ENCODE results near the gene CDH7.

The CDH7 gene

GRCh38 chr18:65876310-65876709 lies 125.5 kb downstream of the CDH7 start:
- no peak overlapping the region for H3K27ac ChIP-seq (ENCODE audit: low read length)
- no peak overlapping the region for H3K9ac ChIP-seq (ENCODE audit: low read length)
- H3K4me3 ChIP-seq (ENCODE audit: low read length): no peak overlapping the region
- no peaks in the 10 kb centered on the region for H4K20me1 ChIP-seq (ENCODE audit: insufficient read depth, low read length)
- H3K4me2 ChIP-seq (ENCODE audit: low read length): no peak overlapping the region
- H3K9me3 ChIP-seq (ENCODE audit: insufficient read depth, low read length): no peaks in the 10 kb centered on the region
- no peak overlapping the region for H2AFZ ChIP-seq (ENCODE audit: low read depth, low read length)
- no peaks in the 10 kb centered on the region for H3K36me3 ChIP-seq (replicated peaks; ENCODE audit: low read depth, low read length)
- no peaks in the 10 kb centered on the region for H3K27me3 ChIP-seq (ENCODE audit: low read depth, low read length)
- TF ChIP-seq EZH2phosphoT487 (IDR thresholded peaks at IDR 0.05; ENCODE audit: low read depth): no peak
- TF ChIP-seq CTCF (IDR thresholded peaks at IDR 0.05; ENCODE audit: low read depth, low read length): no peak
- H3K79me2 ChIP-seq (ENCODE audit: low read length): no peaks in the 10 kb centered on the region
- H3K4me1 ChIP-seq (ENCODE audit: low read length): no peaks in the 10 kb centered on the region

GRCh38 chr18:65897292-65897691 lies 146.5 kb downstream of the CDH7 start:
- Histone ChIP-seq H3K27ac (ENCODE audit: low read length) (no peak overlapping the region), H3K4me1 (ENCODE audit: low read length) (no peaks in the 10 kb centered on the region), H3K27me3 (ENCODE audit: low read depth, low read length) (no peaks in the 10 kb centered on the region), H4K20me1 (ENCODE audit: insufficient read depth, low read length) (no peaks in the 10 kb centered on the region), H3K9me3 (ENCODE audit: insufficient read depth, low read length) (no peaks in the 10 kb centered on the region), H2AFZ (ENCODE audit: low read depth, low read length) (no peak overlapping the region), H3K9ac (ENCODE audit: low read length) (no peak overlapping the region), H3K4me2 (ENCODE audit: low read length) (no peak overlapping the region), H3K36me3 (replicated peaks; ENCODE audit: low read depth, low read length) (no peaks in the 10 kb centered on the region), H3K4me3 (ENCODE audit: low read length) (no peak overlapping the region), H3K79me2 (ENCODE audit: low read length) (no peaks in the 10 kb centered on the region)
- TF ChIP-seq CTCF (IDR thresholded peaks at IDR 0.05; ENCODE audit: low read depth, low read length) (no peak), EZH2phosphoT487 (IDR thresholded peaks at IDR 0.05; ENCODE audit: low read depth) (no peak)

GRCh38 chr18:65901522-65901921 lies 150.7 kb downstream of the CDH7 start:
- Histone ChIP-seq H3K9me3 (ENCODE audit: insufficient read depth, low read length) (no peaks in the 10 kb centered on the region), H2AFZ (ENCODE audit: low read depth, low read length) (no peak overlapping the region), H3K27ac (ENCODE audit: low read length) (no peak overlapping the region), H3K4me1 (ENCODE audit: low read length) (peaks cover 2% of the 10 kb centered on the region; the same call in 1 of the 2 replicates), H3K9ac (ENCODE audit: low read length) (no peak overlapping the region), H3K27me3 (ENCODE audit: low read depth, low read length) (no peaks in the 10 kb centered on the region), H3K4me2 (ENCODE audit: low read length) (no peak overlapping the region), H3K79me2 (ENCODE audit: low read length) (no peaks in the 10 kb centered on the region), H3K36me3 (replicated peaks; ENCODE audit: low read depth, low read length) (no peaks in the 10 kb centered on the region), H4K20me1 (ENCODE audit: insufficient read depth, low read length) (no peaks in the 10 kb centered on the region), H3K4me3 (ENCODE audit: low read length) (no peak overlapping the region)
- TF ChIP-seq EZH2phosphoT487 (IDR thresholded peaks at IDR 0.05; ENCODE audit: low read depth) (no peak), CTCF (IDR thresholded peaks at IDR 0.05; ENCODE audit: low read depth, low read length) (no peak)

- Histone ChIP-seq H3K79me2 (ENCODE audit: low read length) (no peaks in the 10 kb centered on the region), H2AFZ (ENCODE audit: low read depth, low read length) (peak overlapping the region; percentile 15), H3K9me3 (ENCODE audit: insufficient read depth, low read length) (no peaks in the 10 kb centered on the region), H3K4me2 (ENCODE audit: low read length) (no peak overlapping the region), H3K27me3 (ENCODE audit: low read depth, low read length) (no peaks in the 10 kb centered on the region), H3K27ac (ENCODE audit: low read length) (no peak overlapping the region), H3K4me1 (ENCODE audit: low read length) (peaks cover 2% of the 10 kb centered on the region; the same call in 1 of the 2 replicates), H3K36me3 (replicated peaks; ENCODE audit: low read depth, low read length) (no peaks in the 10 kb centered on the region), H3K9ac (ENCODE audit: low read length) (no peak overlapping the region), H4K20me1 (ENCODE audit: insufficient read depth, low read length) (no peaks in the 10 kb centered on the region), H3K4me3 (ENCODE audit: low read length) (no peak overlapping the region)
- TF ChIP-seq CTCF (IDR thresholded peaks at IDR 0.05; ENCODE audit: low read depth, low read length) (no peak), EZH2phosphoT487 (IDR thresholded peaks at IDR 0.05; ENCODE audit: low read depth) (no peak)
Measured at GRCh38 chr18:65906621-65907034, 155.8 kb downstream of the CDH7 start.
